GM18907 (cell line): ENCODE data around the gene CCDC57.

ENCODE experiments used
- ATAC-seq: cut with Tn5 transposase; IDR thresholded peaks from one replicate; pipeline ENCODE4 v1.9.1; 2021; ENCODE audit warnings: mild to moderate bottlenecking, moderate library complexity; ENCODE audit not compliant: unreplicated experiment

CCDC57 gene

DNA sequence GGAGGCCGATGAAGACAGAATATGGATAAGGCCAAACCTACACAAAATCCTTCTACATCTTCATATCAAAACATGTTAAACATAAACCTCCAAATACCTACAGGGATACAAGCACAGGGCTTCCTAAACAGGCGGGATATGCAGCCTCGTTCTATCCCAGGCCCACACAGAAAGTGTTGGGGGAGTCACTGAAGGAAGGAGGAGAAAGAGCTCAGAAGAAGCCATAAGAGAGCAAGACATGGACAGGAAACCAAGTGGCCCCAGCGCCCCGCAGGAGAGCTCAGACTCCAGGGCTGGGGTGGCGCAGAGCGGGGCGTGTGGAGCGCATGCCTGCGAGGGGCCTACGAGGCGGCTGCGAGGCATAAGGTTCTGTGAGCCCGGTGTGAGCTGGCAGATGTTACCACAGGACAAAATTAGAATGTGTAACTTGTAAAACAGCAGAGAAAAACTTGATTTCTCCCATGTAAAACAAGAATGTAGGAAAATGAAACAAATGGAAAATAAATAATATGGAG lies 103.6 kb downstream of the CCDC57 start:
- ATAC-seq = no peak

DNA sequence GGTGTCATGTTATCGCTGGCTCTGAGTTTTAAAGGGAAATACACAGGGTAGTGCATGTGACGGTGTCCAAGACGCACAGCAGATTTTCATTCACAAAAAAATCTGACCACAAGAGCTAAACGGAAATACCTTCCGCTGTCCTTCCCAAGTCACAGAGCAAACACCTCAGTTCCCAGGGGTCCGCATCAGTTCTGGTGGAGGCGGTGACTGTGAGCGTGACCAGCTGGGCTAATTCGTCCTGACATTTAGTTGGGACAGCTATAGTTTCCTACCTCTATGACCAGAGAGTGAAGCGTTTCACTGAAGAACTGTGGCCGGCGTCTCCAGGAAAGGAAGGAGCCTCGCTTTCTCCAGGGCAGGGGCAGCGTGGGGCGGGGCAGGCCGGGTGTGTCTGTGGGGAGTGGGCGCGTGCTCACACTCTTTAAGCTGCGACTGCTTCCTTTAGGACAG lies 104.1 kb downstream of the CCDC57 start:
- no peak for ATAC-seq

DNA sequence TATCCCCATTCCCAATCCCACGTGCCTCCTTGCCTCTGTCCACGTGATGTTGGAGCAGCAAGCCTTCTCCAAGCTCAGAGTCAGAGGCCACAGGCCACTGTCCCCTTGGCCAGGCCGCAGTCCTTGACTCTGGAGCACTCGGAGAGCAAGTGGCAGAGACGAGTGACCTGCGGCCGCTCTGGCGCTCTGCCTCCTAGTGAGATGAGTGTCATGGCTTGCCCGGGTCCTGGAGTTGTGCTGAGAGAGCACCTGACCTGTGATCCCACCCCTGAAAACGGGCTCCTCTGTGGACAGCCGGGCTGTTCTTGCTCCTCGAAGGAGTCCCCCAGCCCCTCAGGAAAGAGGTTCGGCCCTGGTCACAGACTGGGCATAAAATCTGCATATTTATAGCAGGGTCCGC lies 104.6 kb downstream of the CCDC57 start:
- ATAC-seq = no peak

DNA sequence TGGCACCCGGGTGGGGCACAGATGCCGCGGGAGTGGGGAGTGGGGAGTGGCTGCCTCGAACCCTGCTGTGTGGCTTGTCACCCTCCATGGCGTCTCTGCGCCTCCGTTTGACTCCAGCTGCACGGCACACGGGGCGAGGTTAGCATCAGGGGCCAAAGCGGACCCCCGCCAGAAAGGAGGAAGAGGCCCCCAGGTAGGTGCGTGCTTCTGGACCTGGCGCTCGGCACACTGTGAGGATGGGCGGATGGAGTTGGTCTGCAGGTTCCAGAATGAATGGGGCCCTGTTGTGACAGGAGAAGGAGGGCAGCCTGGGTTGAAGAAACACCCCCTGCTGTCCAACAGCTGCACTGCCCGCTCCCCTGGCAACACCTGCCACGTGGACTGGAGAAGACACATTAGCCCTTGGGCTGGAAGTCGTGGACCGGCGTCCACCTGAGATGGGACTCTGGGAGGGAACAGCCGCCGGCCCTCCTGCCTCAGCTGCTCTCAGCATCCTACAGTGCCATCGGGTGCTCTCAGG lies 105.2 kb downstream of the CCDC57 start:
- ATAC-seq = no peak

DNA sequence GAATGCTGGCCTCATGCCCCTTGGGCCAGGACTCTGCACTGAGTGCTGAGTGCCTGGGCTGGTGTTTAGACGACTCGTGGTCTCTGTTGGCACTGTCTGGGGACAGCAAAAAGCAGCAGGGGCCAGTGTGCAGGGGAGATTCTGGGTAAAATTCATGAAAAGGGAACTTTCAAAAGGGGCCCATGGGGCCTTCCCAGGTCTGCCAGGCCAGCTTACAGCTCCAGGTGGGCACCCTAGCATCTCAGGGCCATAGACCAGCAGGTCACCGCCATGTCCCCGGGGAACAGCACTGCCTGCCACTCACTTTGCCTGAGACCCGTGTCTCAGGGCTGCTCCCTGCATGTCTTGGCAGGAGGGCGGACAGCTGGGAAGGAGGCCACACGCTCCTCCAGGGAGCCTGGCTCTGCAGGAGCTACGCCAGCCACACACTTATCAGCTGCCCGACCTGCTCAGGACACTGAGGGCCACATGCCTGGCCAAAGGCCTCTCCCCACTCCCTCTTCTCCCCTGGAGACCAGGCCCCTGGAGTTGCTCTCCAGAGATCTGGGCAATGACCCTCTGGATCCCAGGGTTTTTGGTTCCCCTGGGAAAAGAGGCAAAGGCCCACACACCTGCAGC lies 105.8 kb downstream of the CCDC57 start:
- no peak for ATAC-seq

DNA sequence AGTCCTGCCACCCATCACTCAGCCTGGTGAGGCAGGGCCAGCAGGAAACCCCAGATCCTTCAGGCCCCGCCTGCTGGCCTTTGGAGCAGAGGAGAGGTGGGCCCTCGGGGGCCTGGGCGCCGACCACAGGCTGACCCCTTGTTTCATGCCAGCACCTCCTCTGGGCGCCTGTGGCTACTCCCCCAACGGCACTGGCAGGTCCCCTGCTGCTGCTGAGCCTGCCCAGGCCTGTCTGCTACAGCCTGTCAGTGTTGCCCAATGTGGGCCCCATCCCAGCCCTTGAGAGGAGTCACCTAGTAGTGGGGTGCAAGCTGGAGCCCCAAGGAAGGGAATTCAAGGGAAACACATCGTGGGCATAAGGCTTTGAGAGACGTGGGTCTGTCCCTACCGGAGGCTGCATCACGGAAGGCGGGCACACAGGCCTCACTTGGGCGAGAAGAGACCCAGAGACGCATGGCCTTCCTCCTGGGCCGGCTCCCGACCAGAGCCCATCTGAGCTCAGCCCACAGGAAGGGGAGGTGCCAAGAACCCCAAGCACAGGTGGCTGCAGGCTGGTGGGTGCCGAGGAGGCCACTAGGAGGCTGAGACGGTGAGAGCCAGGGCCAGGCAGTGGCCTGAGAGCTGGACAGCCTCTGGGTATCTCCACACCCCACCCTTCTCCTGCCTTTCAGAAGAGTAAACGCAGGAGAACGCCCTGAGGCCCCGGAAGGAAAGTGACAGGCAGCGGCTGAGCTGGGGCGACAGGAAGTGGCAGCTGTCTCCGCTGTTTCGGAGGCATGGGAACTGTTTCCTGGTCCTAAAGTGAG lies 106.6 kb downstream of the CCDC57 start:
- ATAC-seq = peak; percentile 61

DNA sequence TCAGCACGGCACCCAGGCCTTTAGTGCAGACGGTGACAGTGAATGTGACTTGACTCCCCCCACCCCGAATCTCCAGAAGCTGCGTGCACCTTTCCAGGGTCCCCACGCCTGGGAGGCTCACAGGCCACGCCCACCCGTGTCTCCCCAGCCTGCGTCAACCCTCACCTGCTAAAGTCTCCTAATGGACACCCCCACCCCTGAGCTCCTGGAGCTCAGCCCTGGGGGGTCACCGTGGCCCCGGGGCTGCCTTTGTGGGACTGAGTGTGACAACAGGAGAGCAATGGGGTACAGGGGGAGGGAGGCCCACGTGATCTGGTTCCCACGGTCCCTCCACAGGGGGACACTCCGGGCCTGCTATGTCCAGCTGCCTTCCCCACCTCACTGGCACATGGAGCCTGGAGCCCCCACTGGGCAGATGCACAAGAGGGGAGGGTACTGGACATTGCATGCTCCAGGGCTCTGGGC lies 107.2 kb downstream of the CCDC57 start:
- no peak for ATAC-seq

DNA sequence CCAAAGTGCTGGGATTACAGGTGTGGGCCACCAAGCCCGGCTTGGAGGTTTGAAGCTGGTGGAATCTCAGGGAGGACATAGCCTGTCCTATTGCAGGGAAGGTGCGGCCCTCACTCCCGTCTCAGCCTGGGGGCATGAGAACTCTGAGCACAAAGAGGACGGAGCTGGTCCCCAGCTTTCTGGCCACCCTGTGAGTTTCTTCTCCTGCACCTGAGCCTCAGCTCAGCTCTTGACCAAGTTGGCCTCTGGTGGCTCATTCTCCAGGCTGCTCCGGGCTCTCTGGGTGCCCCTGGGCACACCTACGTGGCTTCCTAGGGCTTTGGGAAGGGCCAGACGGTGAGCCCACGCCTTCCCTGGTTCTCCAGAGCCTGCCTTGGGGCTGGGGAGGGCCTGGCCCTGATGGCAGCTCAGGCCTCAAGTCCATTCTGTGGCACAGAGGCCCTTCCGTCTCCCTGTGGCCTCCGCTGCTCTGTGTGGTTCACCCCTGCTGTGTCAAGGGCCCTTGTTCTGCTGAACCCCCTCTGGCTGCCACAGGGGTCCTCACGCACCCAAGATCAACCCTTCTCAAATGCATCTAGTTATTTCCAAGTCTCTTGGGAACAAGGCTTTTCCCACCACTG lies 107.7 kb downstream of the CCDC57 start:
- ATAC-seq = no peak

DNA sequence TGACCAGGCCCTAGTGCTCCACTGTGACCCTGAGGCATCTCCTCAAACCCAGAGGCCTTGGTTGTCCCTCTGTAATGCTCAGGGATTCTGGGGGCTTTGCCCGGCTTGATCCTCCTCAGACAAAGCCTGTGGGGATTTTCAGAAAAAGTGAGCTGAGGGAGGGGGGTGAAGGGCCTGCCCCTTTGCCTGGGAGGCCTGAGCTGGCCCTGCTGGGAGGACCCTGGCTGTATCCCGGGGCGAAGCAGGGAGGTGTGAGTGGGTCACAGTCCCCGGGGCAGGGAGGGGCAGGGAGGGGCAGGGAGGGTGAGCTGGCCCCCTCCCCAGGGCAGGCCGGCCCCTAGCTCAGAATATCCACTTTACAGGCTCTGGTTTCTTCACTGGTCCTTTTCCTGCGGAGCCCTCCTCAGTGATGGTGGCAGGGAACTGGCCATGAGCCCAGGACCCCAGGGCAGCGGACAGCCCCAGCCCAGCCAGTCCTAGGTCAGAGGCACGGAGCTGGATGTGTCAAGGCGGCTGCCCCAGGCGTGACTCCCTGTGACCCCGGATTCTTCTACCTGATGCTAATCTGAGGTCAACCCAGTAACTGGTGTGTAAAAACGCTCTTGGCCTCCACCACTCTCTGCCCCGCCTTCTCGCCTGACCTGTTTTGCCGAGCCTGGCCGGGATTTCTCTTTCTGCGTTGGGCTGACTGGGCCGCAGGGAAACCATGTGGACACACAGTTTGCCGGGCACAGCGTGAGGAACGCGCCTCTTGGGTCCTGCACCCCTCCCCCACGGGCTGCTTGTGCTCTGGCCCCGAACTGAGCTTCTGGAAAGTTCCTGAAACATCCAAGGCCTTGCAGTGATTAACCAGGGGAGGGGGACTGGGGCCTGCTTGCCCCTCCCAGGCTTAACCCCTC lies 108.8 kb downstream of the CCDC57 start:
- ATAC-seq = no peak

DNA sequence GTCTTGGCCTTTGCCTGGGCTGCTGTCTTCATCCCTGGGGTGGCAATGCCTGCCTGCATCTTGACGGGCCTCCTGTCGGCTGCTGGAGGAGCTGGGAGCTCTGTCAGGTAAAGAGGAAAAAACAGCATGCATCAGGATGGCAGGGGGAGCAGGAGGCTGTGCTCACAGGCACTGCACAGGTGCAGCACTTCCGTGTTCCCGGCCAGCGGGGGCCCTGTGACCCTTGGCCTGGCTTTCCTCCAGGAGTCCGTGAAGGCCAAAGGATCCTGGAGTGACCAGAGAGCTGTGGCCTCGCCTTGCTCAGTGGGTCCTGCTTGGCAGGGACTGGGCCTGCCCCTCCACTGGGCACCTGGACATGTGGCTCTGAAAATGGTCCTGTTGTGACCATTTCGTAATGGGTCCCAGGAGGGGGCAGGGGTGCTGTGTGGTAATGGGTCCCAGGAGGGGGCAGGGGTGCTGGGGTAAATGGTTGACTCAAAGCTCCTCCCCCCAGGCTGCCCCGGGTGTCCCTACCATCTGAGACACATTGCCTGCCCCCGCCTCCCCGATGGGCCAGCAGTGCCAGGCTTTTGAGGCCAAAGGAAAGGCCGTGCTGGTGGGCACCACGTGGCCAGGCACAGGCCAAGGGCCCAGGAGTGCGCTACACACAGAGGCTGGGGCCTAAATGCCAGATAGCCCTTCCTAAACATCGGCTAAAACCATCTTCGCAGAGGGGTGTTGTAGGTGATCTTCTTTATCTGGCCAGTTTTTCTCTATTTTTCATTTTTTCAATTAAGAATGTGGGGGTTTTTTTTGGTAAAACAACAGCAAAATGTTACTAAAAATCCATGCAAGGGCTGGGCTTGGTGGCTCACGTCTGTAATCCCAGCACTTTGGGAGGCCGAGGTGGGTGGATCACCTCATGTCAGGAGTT lies 110.6 kb downstream of the CCDC57 start:
- no peak for ATAC-seq

DNA sequence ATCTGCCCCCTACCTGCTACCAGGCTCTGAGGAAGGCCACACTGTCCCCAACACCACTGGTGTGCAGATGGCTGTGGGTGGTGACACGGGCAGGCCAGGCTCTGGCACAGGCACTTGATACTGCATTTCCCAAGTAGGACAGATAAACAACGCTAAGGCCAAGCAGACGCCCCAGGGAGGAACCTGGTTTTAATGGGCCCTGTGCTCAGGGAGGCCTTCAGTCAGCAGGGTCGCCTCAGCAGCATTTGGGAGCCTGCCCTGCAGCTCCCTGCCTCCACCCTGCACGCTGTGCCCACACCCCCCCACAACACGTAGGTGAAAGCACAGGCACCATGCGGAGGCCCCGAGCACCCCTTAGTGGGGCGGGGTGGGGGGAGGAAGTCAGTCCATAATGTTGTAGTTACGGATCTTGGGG lies 111.3 kb downstream of the CCDC57 start:
- ATAC-seq = no peak

DNA sequence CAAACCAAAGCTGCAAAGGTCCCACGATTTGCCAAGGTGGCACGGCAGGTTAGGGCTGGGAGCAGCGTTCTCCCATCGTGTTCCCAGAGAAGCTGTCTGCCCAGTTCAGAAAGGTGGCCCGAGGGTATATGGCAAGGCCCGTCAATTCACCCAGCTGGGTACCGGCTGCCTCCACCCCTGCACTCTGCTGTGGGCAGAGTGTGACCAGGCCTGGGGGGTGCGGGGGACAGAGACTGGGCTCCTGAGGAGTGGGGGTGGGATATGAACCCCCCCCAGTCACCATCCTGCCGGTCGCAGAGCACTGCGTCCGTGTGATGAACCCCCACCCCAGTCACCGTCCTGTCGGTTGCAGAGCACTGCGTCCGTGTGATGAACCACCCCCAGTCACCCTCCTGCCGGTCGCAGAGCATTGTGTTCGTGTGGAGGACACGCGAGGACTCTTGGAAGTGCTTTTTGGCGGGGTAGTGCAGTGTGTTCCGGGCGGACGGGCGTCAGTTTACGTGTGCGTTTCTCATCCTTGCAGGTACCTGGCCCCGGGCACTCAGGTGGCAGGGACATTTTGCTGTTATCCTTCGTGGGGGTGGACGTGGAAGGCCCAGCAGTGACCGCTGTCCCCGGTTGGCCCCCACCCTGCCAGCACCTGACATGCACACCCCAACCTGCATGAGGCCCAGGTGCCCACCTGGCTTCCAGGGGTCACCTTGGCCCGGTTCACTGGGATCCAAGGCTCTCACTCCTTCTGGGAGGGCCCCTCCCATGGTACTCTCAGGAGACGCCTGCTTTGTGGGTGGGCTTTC lies 111.9 kb downstream of the CCDC57 start:
- ATAC-seq = no peak

DNA sequence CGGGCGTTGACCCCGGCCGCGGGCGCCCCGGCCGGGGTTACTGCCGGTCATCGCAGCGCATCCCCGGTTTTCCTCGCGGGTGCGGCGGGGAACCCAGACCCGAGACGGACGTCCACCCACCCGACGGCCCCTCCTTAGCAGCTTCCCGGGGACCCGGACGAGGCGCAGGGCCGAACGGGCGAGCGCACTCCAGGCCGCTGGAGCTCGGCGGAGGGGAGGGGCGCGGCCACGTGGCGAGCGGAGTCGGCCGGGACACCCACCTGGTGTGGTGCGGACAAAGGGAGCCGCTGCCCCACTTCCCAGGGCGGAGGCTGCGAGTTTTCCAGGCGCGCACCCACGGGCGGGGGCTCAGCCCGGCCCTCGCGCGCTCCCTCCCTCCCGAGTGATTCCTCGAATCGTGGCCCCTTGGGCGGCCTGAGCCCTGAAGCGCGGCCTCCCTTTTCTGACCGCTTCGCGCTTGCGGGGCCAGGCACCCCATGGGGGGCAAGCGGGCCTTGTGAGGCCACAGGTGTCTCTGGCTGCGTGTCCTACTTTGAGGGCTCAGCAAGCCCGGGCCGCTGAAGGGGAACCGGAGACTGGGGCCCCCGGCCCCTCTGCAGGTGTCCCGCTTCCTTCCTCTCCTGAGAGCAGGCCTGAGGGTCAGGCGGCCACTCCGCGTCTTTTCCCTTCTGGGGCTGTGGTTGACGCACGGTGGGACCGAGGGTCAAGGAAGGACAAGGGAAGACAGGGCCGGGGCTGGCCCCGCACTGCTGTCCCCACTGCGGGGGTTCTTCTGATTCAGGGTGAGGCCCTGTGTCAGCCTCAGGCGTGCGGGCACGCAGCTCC lies 113.5 kb downstream of the CCDC57 start:
- ATAC-seq = peak; percentile 12

DNA sequence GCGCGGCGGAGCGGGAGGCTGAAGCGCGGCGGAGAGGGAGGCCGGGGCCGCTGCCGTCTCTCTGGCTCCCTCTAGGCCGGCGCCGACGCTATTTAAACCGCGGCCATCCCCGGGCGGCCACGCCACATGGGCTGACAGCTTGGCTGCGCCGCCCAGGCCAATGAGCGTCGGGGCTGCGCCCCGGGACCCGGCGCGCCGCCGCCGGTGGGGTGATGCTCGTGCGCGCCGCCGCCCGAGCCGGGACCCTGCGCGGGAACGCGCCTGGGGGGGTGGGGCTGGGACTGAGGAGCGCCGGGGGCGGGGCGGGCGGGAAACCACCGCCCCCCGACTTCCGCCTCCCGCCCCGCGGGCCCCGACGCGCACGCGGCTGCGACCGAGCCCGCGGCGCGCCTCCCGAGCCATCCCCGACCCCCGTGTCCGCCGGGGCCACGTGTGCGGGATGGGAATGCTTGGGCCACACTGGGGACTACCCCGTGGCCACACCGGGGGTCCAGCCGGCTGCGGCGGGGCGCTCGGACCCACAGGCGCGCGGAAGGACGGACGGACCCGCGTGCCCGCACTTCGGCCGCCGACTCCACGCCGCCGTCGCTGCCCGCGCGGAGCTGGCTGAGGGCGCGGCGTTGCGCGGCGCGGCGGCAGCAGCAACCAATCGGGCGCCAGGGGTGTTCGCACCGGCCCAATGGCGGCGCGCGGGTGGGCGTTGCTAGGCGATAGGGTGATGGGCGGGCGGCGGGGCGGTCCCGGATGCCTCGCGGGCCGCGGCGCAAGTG lies 114.3 kb downstream of the CCDC57 start, which contains the start of gene FASN:
TSS of gene FASN (minus strand) at position 68 of the 770 bp plus-strand sequence. CDS start 1,791 bp downstream, outside the sequence.
- ATAC-seq = peak; percentile 67

DNA sequence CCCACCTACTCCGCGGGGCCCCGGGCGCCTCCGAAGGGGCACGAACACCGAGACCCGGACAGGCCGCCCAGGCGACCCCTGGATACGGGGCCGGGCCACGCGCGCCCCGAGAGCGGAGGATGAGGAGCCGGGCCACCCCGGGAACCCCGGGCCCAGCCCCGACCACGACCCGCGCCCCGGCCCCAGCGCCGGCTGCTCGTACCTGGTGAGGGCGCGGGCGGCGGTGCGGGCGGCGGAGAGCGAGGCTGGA lies 114.8 kb downstream of the CCDC57 start:
- ATAC-seq = no peak

DNA sequence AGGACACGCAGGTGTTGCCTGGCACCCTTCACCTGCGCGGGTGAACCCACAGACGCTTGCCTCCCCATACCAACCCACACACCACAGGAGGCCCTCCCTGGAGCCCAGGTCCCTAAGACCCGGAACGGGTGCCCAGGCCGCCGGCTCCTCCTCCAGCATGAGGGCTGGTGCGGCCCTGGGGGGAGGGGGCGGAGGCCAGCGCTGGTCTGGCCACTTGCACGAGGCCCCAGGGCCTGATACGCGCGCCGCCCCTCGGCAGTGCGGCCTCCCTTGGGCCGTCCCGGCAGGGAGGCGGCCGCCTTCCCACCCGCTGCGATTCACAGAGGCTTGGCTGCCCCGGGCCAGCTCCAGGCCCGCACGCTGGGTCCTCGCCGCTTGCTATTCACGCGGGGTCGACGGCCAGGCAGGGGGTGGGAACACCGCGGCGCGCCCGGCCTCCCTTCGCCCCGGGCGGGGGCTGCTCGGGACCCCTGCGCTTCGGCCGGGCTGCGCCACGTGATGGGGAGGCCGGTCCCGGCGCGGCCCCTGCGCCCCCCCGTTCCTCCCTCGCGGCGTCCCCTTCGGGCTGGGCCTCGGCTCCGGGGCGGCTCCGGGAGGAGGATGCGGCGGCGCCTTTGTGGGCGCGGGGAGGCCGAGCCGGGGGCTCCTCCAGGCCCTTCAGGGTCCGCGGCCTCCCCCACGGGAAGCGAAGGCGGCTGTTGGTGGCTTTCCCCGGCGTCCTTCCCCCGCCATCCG lies 115.3 kb downstream of the CCDC57 start:
- ATAC-seq = peak; percentile 5
